Islet precursor cell (in vitro differentiated cells): ENCODE measurements around the gene TMEM183A.

Experiments used
- DNase-seq: peaks from one replicate; pipeline ENCODE4 v3.0.0-alpha.2; 2018

The TMEM183A gene

GRCh38 chr1:203048086-203048485 is 40.9 kb downstream of the TMEM183A start:
- no peak for DNase-seq

DNA sequence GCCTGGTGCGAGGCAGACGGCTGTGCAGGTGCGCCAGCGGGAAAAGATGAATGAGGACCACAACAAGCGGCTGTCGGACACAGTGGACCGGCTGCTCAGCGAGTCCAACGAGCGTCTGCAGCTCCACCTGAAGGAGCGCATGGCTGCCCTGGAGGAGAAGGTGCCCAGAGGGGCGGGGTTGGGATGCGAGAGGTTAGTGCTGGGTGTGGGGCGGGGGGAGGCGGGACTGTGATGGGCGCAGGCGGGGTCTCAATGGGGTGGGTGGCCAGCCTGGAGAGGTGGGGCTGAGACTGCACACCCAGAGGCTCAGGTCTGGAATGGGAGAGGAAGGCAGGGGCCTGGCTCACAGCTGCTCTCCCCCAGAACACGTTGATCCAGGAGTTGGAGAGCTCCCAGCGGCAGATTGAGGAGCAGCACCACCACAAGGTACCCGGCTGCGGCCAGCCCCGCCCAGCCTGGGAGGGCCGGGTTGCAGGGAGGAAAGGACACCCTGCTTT is 41.4 kb downstream of the TMEM183A start:
- peak; percentile 86 for DNase-seq

DNA sequence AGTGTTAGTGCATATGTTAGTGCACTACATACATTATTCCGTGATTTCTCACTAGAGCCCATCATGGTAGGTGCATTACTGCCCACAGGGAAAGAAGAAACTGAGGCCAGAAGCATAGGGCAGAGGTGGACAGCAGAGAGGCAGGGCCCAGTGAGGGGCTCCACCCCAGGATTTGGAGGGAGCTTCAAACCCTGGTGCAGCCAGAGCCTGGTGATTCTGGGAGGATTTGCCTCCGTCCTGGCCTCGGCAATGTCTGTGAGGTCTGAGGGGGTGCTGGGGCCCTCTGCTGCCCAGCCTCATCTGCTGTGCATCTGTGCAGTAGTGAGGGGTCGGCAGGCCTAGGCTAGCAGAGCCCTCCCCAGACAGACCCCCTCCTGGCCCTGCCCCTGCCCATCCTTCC is 41.9 kb downstream of the TMEM183A start:
- no peak for DNase-seq

- DNase-seq, result no peak
Observed at GRCh38 chr1:203049576-203050180, 42.5 kb downstream of the TMEM183A start.

GRCh38 chr1:203050826-203051225 is 43.7 kb downstream of the TMEM183A start:
- no peak for DNase-seq

DNA sequence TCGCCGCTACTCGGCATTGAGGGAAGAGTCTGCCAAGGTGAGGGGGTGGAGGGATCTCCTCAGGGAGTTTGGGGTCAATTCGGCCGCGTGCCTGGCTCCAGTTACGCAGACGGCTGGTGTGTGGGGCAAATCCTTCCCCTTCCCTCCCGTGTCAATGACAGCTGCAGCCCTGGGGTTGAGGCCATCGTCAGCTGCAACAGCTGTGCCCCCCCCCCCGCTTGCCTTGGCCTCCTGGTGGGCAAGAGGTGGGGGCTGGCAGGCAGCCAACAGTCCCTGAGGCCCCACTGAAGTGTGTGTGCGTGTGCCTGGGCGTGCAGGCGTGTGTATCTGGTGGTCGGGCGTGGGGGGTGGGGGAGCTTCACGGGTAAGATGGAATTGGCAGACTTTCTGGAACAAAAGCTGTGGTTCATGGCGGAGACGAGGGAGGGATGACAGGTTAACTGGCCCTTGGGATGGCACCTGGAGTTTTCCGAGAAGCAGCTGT is 44.7 kb downstream of the TMEM183A start:
- no peak for DNase-seq

DNA sequence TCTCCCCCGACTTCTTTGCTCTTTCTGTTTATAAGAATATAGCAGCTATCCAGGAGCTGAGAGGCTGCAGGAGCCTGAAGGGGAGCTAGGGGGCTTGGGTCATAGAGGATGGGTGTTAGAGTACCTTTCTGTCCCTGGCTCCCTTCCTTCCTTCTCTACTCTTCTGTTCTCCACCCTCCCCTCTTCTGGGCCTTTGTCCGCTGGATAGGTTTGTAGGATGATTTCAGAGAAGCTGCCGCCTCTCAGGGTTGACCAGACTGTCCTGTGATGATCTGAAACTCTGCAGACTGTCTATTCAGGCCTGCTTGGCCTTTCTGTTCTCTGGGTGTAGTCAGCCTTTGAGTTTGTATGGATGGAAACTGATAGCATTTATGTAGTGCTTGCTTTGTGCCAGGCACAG is 45.4 kb downstream of the TMEM183A start:
- DNase-seq, result no peak

DNA sequence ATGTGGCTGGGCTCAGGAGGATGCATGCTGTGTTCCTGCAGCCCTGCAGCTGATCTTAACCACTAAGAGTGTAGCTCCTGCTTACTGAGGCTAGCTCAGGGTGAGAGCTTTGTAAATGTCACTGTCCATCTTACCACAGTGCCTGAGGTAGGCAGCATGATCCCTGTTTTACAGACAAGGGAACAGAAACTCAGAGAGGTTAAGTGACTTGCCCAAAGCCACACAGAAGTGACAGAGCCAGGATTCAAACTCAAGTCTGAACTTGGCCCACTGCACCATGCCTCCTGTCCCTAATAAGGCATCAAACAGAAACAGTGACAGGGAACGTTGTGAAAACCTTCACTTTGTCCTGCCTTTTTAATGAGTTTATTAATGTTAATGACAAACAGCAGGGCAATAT is 47.0 kb downstream of the TMEM183A start:
- no peak for DNase-seq

DNA sequence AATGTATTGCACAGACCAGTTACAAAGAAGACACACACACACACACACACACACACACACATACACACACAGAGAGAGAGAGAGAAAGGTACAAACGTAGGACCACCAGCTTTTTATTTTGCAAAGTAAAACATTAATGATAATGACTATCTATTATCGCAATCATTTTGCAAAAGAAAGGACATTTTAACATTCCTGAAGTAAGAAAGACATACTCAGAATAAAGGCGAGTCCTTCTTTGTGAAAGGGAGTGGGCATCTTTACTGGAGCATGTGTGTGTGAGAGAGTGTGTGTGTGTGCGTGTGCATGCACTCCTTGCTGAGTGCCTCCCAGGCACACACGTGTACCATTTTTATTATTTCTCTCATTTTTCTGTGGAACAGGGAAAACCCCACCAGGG is 47.5 kb downstream of the TMEM183A start:
- DNase-seq, result no peak

DNA sequence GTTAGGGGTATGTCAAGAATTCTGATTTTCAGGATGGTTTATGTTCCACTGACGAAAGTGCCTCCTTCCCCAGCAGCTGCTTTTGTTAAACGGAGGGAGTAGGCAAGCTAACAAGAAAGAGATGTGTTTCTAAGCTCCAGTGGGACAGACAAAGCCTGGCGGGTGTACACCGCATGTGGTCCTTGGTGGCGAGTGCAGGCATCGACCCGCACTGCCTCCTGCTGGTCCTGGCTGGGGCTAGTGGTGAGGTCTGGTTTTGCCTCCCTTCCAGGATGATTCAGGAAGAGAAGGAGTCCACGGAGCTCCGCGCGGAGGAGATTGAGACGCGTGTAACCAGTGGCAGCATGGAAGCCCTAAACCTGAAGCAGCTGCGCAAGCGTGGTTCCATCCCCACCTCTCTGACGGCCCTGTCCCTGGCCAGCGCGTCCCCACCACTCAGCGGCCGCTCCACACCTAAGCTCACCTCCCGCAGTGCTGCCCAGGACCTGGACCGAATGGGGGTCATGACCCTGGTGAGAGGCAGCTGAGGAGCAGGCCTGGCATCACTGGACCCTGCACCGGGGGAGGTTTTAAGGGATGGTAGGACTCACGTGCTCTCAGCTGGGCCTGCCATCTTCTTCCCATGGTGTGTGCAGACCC is 48.1 kb downstream of the TMEM183A start:
- DNase-seq, result peak; percentile 66

- DNase-seq, result no peak
Observed at GRCh38 chr1:203056012-203056411, 48.8 kb downstream of the TMEM183A start.

GRCh38 chr1:203056516-203056915 is 49.3 kb downstream of the TMEM183A start:
- DNase-seq, result no peak

- no peak for DNase-seq
Observed at GRCh38 chr1:203057911-203058675, 50.9 kb downstream of the TMEM183A start.

DNA sequence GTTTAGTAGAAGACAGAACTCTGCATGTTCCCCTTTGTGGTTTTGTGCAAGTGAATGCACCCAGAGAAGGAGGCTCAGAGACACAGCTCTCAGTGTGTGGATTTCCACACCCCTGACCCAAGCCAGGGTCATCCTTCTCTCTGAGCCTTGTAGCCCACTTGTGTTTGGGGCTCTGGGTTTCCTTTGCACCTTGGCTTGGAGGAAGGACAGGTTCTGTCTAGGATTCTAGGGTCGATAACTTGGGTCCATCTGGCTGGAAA is 51.4 kb downstream of the TMEM183A start:
- no peak for DNase-seq

DNA sequence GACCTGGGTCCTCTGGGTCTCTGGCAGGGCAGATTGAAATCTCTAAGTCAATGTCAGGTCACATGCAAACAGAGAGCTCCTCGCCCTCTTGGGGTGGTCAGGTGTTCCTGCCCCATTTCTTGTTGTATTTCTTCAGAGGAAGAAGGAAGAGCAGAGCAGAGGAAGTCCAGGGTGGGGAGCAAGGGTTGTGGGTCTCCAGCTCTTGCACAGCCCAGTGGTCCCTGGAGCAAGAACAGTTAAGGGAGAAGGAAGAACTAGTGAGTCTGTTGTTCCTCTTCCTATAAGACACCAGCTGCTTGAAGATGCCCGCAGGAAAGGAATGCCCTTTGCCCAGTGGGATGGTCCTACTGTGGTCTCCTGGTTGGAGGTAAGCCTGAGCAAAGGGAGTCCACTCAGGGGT is 52.3 kb downstream of the TMEM183A start:
- DNase-seq, result no peak

- DNase-seq, result no peak
Observed at GRCh38 chr1:203060115-203060514, 52.9 kb downstream of the TMEM183A start.

DNA sequence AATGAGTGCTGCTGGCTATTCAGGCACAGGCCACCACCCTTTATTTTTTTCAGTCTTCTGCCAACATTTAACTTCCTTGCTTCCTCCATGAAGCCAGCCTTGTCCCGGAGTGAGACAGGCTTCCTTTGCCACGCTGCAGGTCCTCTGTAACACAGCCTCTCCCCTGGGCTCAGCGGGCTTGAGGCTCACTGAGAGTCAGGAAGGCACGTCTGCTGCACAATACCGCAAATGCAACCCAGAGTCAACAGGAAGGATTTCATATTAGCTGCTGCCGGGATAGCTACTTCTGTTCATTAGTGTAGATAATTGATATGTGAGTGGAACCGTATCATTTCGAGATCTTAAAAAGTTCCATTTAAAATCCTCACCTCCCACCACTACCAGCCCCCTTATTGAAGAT is 56.1 kb downstream of the TMEM183A start:
- DNase-seq, result no peak

DNA sequence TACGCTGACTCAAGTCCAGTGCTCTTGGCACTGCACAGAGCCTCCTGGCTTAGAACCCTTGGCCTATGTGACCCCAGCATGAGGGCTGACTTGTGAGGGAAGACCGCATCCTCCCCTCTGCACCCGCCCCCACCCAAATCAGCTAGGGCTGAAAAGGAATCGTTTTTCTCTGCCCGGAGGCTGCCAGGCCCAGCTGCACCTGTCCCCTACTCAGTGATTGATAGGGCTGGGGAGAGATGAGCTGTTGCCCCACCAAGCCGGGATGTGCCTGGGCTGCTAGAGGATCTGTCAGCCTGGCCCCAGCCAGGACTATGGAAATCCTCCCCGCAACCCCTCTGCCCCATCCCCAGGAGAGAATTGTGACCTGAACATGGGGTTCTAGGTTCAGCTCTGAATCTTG is 58.0 kb downstream of the TMEM183A start:
- DNase-seq, result no peak

DNA sequence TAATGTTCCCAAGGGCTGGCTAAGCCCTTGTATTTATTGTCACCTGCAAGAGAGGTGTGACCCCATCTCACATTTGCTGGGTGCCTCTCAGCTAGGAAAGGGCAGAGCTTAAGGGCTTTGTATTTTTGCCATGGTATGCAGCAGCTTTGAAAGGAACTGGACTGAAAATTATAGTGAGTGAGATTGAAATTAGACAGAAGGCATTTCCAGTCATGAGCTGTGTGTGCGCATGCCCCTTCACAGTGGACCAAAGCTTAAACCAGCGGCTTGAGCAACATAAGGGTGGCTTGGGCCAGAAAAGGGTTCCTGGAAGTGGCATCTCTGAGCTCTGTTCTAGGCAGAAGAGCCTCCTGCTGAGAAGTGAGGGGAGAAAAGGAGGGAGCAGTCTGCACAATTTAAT is 58.8 kb downstream of the TMEM183A start:
- no peak for DNase-seq

DNA sequence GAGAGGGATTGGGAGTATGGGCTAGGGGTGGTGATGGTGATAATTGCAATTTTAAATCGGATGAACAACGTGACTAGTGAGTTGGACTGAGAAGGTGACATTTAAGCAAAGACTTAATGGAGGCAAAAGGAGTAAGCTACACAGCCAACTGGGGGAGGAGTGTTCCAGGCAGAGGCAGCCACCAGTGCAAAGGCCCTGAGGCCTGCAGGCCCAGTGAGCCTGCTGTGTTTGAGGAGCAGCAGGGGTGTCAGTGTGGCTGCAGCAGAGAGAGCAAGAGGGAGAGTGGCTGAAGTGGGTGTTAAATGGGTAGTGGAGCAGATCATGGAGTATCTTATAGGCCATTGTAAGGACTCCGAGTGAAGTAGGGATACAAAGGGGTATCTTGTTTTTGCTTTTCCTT is 59.8 kb downstream of the TMEM183A start:
- DNase-seq, result no peak

DNA sequence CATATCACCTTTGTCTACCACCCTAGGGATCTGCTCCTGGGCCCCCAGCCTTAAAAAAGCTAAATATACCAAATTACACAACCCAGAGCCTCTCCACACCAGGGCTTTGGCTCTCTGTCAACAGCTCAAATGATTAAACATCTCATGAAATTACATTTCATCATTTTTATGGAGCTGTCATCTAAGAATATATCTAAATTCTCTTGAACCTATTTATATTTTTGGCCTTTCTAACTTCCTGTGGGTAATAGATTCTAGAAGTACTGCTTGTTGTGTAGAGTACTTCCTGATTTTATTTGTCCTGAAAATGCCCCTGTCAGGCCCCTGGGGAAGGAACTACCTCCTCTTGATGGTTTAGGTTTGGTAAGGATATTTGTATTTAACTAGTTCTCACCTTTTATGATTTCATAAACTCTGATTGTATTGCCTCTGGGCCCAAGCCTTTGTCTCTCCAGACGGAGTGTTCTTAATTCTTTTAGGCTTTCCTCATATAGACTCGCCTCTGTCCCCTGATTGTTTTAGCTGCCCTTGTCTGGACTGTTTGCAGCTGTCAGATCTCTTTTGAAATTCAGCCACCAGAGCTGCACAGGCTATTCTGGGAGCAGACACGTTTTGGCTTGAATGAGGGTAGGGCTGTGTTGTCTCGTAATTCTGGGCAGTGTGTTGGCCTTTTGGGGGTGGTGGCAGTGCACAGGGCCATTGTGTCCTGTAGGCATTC is 62.0 kb downstream of the TMEM183A start:
- no peak for DNase-seq

GRCh38 chr1:203072002-203072602 is 64.9 kb downstream of the TMEM183A start:
- DNase-seq, result no peak

DNA sequence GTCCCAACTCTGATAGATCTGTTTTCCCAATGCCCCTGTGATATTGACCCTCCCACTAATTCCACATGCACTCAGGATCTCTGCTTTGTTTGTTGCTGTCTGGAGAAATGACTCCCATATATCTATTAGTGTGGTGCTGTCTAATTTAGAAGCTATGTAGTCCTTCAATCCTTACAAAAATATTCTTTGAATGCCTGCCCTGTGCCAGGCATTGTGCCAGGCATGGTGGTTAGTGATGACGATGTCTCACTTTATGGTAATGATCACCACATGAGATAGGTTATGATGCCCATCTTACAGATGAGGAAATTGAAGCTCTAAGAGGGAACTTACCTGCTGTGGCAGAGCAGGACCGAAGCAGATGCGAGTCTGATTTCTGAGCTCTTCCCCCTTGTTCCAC is 65.7 kb downstream of the TMEM183A start:
- DNase-seq, result no peak
